Measurements from ENCODE around the gene TSPOAP1.
A peak's percentile ranks its signal among the peaks of the same experiment; 100 is the strongest.

Gene TSPOAP1

GRCh38 chr17:58370716-58371115 lies 42.1 kb upstream of the TSPOAP1 start:
- H3K4me1 ChIP-seq (ENCODE audit: control insufficient read depth in 2 of 2, insufficient read depth in 2 of 2, low read length in 2 of 2), result peaks cover 47 to 52% of the 10 kb centered on the region in 2 donors
- H3K9me3 ChIP-seq (ENCODE audit: control insufficient read depth in 2 of 2, low read length in 2 of 2), result no peaks in the 10 kb centered on the region
- peak overlapping the region; percentile 84 to 86 for H3K27ac ChIP-seq (ENCODE audit: low read depth in 2 of 2, low read length in 2 of 2)
- no peak overlapping the region for H3K9ac ChIP-seq (ENCODE audit: low read depth in 1 of 2, low read length in 2 of 2)
- peaks cover 11 to 19% of the 10 kb centered on the region in 2 donors for H3K36me3 ChIP-seq (ENCODE audit: control insufficient read depth in 2 of 2, insufficient read depth in 2 of 2, low read length in 2 of 2)
- no peak overlapping the region for H3K4me3 ChIP-seq (ENCODE audit: low read length in 2 of 2)
- H3K27me3 ChIP-seq (ENCODE audit: control insufficient read depth in 2 of 2, insufficient read depth in 2 of 2, low read length in 2 of 2), result no peaks in the 10 kb centered on the region

GRCh38 chr17:58370309-58370708 lies 41.7 kb upstream of the TSPOAP1 start:
- no peaks in the 10 kb centered on the region for H3K27me3 ChIP-seq (ENCODE audit: control insufficient read depth in 2 of 2, insufficient read depth in 2 of 2, low read length in 2 of 2)
- no peaks in the 10 kb centered on the region for H3K9me3 ChIP-seq (ENCODE audit: control insufficient read depth in 2 of 2, low read length in 2 of 2)
- no peak overlapping the region for H3K9ac ChIP-seq (ENCODE audit: low read depth in 1 of 2, low read length in 2 of 2)
- H3K4me1 ChIP-seq (ENCODE audit: control insufficient read depth in 2 of 2, insufficient read depth in 2 of 2, low read length in 2 of 2), result peaks cover 47 to 52% of the 10 kb centered on the region in 2 donors
- H3K27ac ChIP-seq (ENCODE audit: low read depth in 2 of 2, low read length in 2 of 2), result peak overlapping the region; percentile 84 to 86
- H3K36me3 ChIP-seq (ENCODE audit: control insufficient read depth in 2 of 2, insufficient read depth in 2 of 2, low read length in 2 of 2), result peaks cover 11 to 19% of the 10 kb centered on the region in 2 donors
- H3K4me3 ChIP-seq (ENCODE audit: low read length in 2 of 2), result no peak overlapping the region

- Histone ChIP-seq H3K9me3 (ENCODE audit: control insufficient read depth in 2 of 2, low read length in 2 of 2) (no peaks in the 10 kb centered on the region), H3K4me1 (ENCODE audit: control insufficient read depth in 2 of 2, insufficient read depth in 2 of 2, low read length in 2 of 2) (peaks cover 47 to 54% of the 10 kb centered on the region in 2 donors), H3K4me3 (ENCODE audit: low read length in 2 of 2) (peak overlapping the region; percentile 15 to 30), H3K27me3 (ENCODE audit: control insufficient read depth in 2 of 2, insufficient read depth in 2 of 2, low read length in 2 of 2) (no peaks in the 10 kb centered on the region), H3K36me3 (ENCODE audit: control insufficient read depth in 2 of 2, insufficient read depth in 2 of 2, low read length in 2 of 2) (peaks cover 11 to 19% of the 10 kb centered on the region in 2 donors), H3K9ac (ENCODE audit: low read depth in 1 of 2, low read length in 2 of 2) (peak overlapping the region; percentile 47 to 66), H3K27ac (ENCODE audit: low read depth in 2 of 2, low read length in 2 of 2) (peak overlapping the region; percentile 84 to 86)
Observed at GRCh38 chr17:58369214-58370031, 40.8 kb upstream of the TSPOAP1 start.

GRCh38 chr17:58368860-58369213 lies 40.2 kb upstream of the TSPOAP1 start:
- peak overlapping the region in 1 of 2 donors; percentile 15 for H3K4me3 ChIP-seq (ENCODE audit: low read length in 2 of 2)
- H3K9me3 ChIP-seq (ENCODE audit: control insufficient read depth in 2 of 2, low read length in 2 of 2), result no peaks in the 10 kb centered on the region
- peak overlapping the region; percentile 84 to 86 for H3K27ac ChIP-seq (ENCODE audit: low read depth in 2 of 2, low read length in 2 of 2)
- H3K9ac ChIP-seq (ENCODE audit: low read depth in 1 of 2, low read length in 2 of 2), result peak overlapping the region; percentile 47 to 66
- peaks cover 11 to 19% of the 10 kb centered on the region in 2 donors for H3K36me3 ChIP-seq (ENCODE audit: control insufficient read depth in 2 of 2, insufficient read depth in 2 of 2, low read length in 2 of 2)
- peaks cover 52 to 60% of the 10 kb centered on the region in 2 donors for H3K4me1 ChIP-seq (ENCODE audit: control insufficient read depth in 2 of 2, insufficient read depth in 2 of 2, low read length in 2 of 2)
- H3K27me3 ChIP-seq (ENCODE audit: control insufficient read depth in 2 of 2, insufficient read depth in 2 of 2, low read length in 2 of 2), result no peaks in the 10 kb centered on the region

GRCh38 chr17:58367461-58367860 lies 38.9 kb upstream of the TSPOAP1 start:
- Histone ChIP-seq H3K4me3 (ENCODE audit: low read length in 2 of 2) (no peak overlapping the region), H3K36me3 (ENCODE audit: control insufficient read depth in 2 of 2, insufficient read depth in 2 of 2, low read length in 2 of 2) (peaks cover 21 to 24% of the 10 kb centered on the region in 2 donors), H3K27me3 (ENCODE audit: control insufficient read depth in 2 of 2, insufficient read depth in 2 of 2, low read length in 2 of 2) (no peaks in the 10 kb centered on the region), H3K4me1 (ENCODE audit: control insufficient read depth in 2 of 2, insufficient read depth in 2 of 2, low read length in 2 of 2) (peaks cover 61 to 67% of the 10 kb centered on the region in 2 donors), H3K9me3 (ENCODE audit: control insufficient read depth in 2 of 2, low read length in 2 of 2) (no peaks in the 10 kb centered on the region), H3K27ac (ENCODE audit: low read depth in 2 of 2, low read length in 2 of 2) (peak overlapping the region in 1 of 2 donors; percentile 13), H3K9ac (ENCODE audit: low read depth in 1 of 2, low read length in 2 of 2) (no peak overlapping the region)

- H3K4me3 ChIP-seq (ENCODE audit: low read length in 2 of 2), result no peak overlapping the region
- no peaks in the 10 kb centered on the region for H3K27me3 ChIP-seq (ENCODE audit: control insufficient read depth in 2 of 2, insufficient read depth in 2 of 2, low read length in 2 of 2)
- H3K4me1 ChIP-seq (ENCODE audit: control insufficient read depth in 2 of 2, insufficient read depth in 2 of 2, low read length in 2 of 2), result peaks cover 61 to 66% of the 10 kb centered on the region in 2 donors
- H3K27ac ChIP-seq (ENCODE audit: low read depth in 2 of 2, low read length in 2 of 2), result peak overlapping the region; percentile 79 to 88
- peak overlapping the region; percentile 38 to 41 for H3K9ac ChIP-seq (ENCODE audit: low read depth in 1 of 2, low read length in 2 of 2)
- H3K9me3 ChIP-seq (ENCODE audit: control insufficient read depth in 2 of 2, low read length in 2 of 2), result no peaks in the 10 kb centered on the region
- peaks cover 24 to 26% of the 10 kb centered on the region in 2 donors for H3K36me3 ChIP-seq (ENCODE audit: control insufficient read depth in 2 of 2, insufficient read depth in 2 of 2, low read length in 2 of 2)
Observed at GRCh38 chr17:58365980-58366595, 37.5 kb upstream of the TSPOAP1 start.

GRCh38 chr17:58365185-58365979 lies 36.8 kb upstream of the TSPOAP1 start:
- peak overlapping the region in 1 of 2 donors; percentile 37 for H3K4me3 ChIP-seq (ENCODE audit: low read length in 2 of 2)
- H3K27me3 ChIP-seq (ENCODE audit: control insufficient read depth in 2 of 2, insufficient read depth in 2 of 2, low read length in 2 of 2), result no peaks in the 10 kb centered on the region
- H3K36me3 ChIP-seq (ENCODE audit: control insufficient read depth in 2 of 2, insufficient read depth in 2 of 2, low read length in 2 of 2), result peaks cover 22 to 29% of the 10 kb centered on the region in 2 donors
- peak overlapping the region; percentile 79 to 88 for H3K27ac ChIP-seq (ENCODE audit: low read depth in 2 of 2, low read length in 2 of 2)
- peak overlapping the region; percentile 41 to 60 for H3K9ac ChIP-seq (ENCODE audit: low read depth in 1 of 2, low read length in 2 of 2)
- H3K9me3 ChIP-seq (ENCODE audit: control insufficient read depth in 2 of 2, low read length in 2 of 2), result no peaks in the 10 kb centered on the region
- H3K4me1 ChIP-seq (ENCODE audit: control insufficient read depth in 2 of 2, insufficient read depth in 2 of 2, low read length in 2 of 2), result peaks cover 54 to 59% of the 10 kb centered on the region in 2 donors

GRCh38 chr17:58364270-58364942 lies 35.8 kb upstream of the TSPOAP1 start:
- peaks cover 54 to 55% of the 10 kb centered on the region in 2 donors for H3K4me1 ChIP-seq (ENCODE audit: control insufficient read depth in 2 of 2, insufficient read depth in 2 of 2, low read length in 2 of 2)
- H3K9ac ChIP-seq (ENCODE audit: low read depth in 1 of 2, low read length in 2 of 2), result peak overlapping the region; percentile 41 to 60
- no peaks in the 10 kb centered on the region for H3K9me3 ChIP-seq (ENCODE audit: control insufficient read depth in 2 of 2, low read length in 2 of 2)
- no peaks in the 10 kb centered on the region for H3K27me3 ChIP-seq (ENCODE audit: control insufficient read depth in 2 of 2, insufficient read depth in 2 of 2, low read length in 2 of 2)
- H3K36me3 ChIP-seq (ENCODE audit: control insufficient read depth in 2 of 2, insufficient read depth in 2 of 2, low read length in 2 of 2), result peaks cover 27 to 35% of the 10 kb centered on the region in 2 donors
- peak overlapping the region in 1 of 2 donors; percentile 37 for H3K4me3 ChIP-seq (ENCODE audit: low read length in 2 of 2)
- H3K27ac ChIP-seq (ENCODE audit: low read depth in 2 of 2, low read length in 2 of 2), result peak overlapping the region; percentile 79 to 88

GRCh38 chr17:58363457-58364185 lies 35.0 kb upstream of the TSPOAP1 start:
- H3K4me1 ChIP-seq (ENCODE audit: control insufficient read depth in 2 of 2, insufficient read depth in 2 of 2, low read length in 2 of 2), result peaks cover 46 to 48% of the 10 kb centered on the region in 2 donors
- H3K27ac ChIP-seq (ENCODE audit: low read depth in 2 of 2, low read length in 2 of 2), result peak overlapping the region; percentile 79 to 88
- no peaks in the 10 kb centered on the region for H3K9me3 ChIP-seq (ENCODE audit: control insufficient read depth in 2 of 2, low read length in 2 of 2)
- peak overlapping the region; percentile 26 to 41 for H3K9ac ChIP-seq (ENCODE audit: low read depth in 1 of 2, low read length in 2 of 2)
- H3K4me3 ChIP-seq (ENCODE audit: low read length in 2 of 2), result no peak overlapping the region
- H3K27me3 ChIP-seq (ENCODE audit: control insufficient read depth in 2 of 2, insufficient read depth in 2 of 2, low read length in 2 of 2), result no peaks in the 10 kb centered on the region
- H3K36me3 ChIP-seq (ENCODE audit: control insufficient read depth in 2 of 2, insufficient read depth in 2 of 2, low read length in 2 of 2), result peaks cover 27 to 39% of the 10 kb centered on the region in 2 donors

All from mucosa of rectum (tissue), 2 donors.